Gastroesophageal sphincter (tissue), 4 donors: ENCODE data around the gene GADD45B. TPM values are rescaled to one million over a fixed set of nuclear protein-coding genes. Genes with fewer than 3 reads are reported as not detected.
A peak's percentile ranks its signal among the peaks of the same experiment; 100 is the strongest.

Experiments
- ATAC-seq: fragments of 150-250 bp; one replicate; pipeline ENCODE4 v1.9.1; 2016; ENCODE audit warnings: mild to moderate bottlenecking, moderate library complexity
- H3K27ac ChIP-seq, 4 donors: fragments of 200-600 bp; sonication (generic) in 3 of 4; 1 replicate in 3 of 4; 2 replicates in 1 of 4; pipeline ENCODE4 v1.5.1; 2016 to 2019
- H3K27me3 ChIP-seq: fragments of 200-600 bp; sonication (generic); one replicate; pipeline ENCODE4 v1.5.1; 2019
- H3K36me3 ChIP-seq, 2 donors: fragments of 200-600 bp; sonication (generic); one replicate each; pipeline ENCODE4 v1.5.1; 2019; ENCODE audit warnings: control low read depth in 1 of 2
- H3K4me1 ChIP-seq, 3 donors: fragments of 200-600 bp; sonication (generic); 1 replicate in 2 of 3; 2 replicates in 1 of 3; pipeline ENCODE4 v1.5.1; 2016 to 2019; ENCODE audit warnings: control low read depth in 2 of 3
- H3K4me3 ChIP-seq, 2 donors: fragments of 200-600 bp; sonication (generic); one replicate each; pipeline ENCODE4 v1.5.1; 2019; ENCODE audit warnings: mild to moderate bottlenecking in 1 of 2, moderate library complexity in 1 of 2
- H3K9me3 ChIP-seq, 3 donors: fragments of 200-600 bp; sonication (generic); one replicate each; pipeline ENCODE4 v1.5.1; 2017 to 2019; ENCODE audit warnings: control low read depth in 2 of 3
- EP300 ChIP-seq: sonication (generic); formaldehyde crosslinking; IDR thresholded peaks from one replicate; pipeline ENCODE4 v1.6.1; 2017; ENCODE audit warnings: antibody characterized with exemption, mild to moderate bottlenecking
- POLR2A ChIP-seq, 2 donors: fragments of 450-650 bp; IDR thresholded peaks; one replicate each; pipeline ENCODE4 v1.6.1; 2017; ENCODE audit warnings: antibody characterized with exemption in 2 of 2, mild to moderate bottlenecking in 2 of 2, moderate library complexity in 1 of 2
- POLR2AphosphoS5 ChIP-seq: sonication (generic); formaldehyde crosslinking; IDR thresholded peaks from one replicate; pipeline ENCODE4 v1.6.1; 2017; ENCODE audit warnings: antibody characterized with exemption
- WGBS, 2 donors: methylation state at CpG; one replicate each; pipeline ENCODE4 v1.1.5; 2018; ENCODE audit warnings: low coverage in 1 of 2; 5-methylcytosine and 5-hydroxymethylcytosine counted together
- total RNA-seq, 4 donors: library from RNA; depleted of rRNA; stranded (reverse); fragments of >200 nt; gene quantifications; one replicate each; pipeline ENCODE4 v1.1.0, GENCODE V29; 2016
- TF ChIP-seq, protein P1 (sequence below), 4 experiments: fragments of 200-600 bp in 2 of 4; fragments of 450-650 bp in 2 of 4; sonication (generic) in 1 of 4; IDR thresholded peaks; one replicate each; pipeline ENCODE4 v1.5.1; 2017 to 2019; ENCODE audit warnings: antibody characterized with exemption in 4 of 4, mild to moderate bottlenecking in 2 of 4, moderate library complexity in 2 of 4

GADD45B gene
- total RNA-seq, 4 donors from 2014 or later = 69.9 to 374 (median 88.7) TPM

DNA sequence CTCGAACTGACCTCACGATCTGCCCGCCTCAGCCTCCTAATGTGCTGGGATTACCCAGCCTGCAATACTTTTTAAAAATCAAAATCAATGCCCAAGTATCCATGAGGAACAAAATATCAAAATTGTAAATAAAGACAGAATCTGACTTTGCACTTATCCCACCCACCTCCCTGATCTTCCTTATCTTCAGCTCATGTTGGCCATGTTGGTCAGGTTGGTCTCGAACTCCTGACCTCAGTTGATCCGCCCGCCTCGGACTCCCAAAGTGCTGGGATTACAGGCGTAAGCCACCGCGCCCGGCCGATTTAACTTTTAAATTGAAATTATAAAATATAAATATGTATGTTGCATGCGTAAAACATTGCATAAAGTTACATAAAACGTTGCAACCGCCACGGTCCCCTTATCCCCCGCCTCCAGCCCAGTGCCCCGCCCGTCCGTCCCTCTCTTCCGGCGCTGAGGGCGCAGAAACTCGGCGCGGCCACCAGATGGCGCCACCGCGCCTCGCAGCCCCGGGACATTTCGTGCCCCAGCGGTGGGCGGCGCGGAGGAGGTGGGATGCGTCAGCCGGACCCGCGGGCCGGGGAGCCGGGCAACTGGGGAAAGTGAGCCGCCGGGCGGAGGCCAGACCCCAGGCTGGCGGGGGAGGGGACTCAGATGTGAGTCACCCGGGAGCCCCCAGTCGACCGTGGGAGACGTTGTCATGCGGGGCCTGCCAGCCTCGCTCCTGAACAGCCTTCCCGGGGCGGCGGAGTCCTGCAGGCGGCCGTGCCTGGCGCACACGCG, 1.5 kb upstream of the GADD45B start:
- 13 to 18% methylated on average over 8 to 24 of the region's 60 CpGs for WGBS, 2 donors
- peaks cover 0 to 39% (median 6%) of the 10 kb centered on the region in 3 donors for H3K4me1 ChIP-seq
- peaks cover 0 to 11% of the 10 kb centered on the region in 2 donors for H3K36me3 ChIP-seq
- no peaks in the 10 kb centered on the region for H3K27me3 ChIP-seq
- no peak for TF ChIP-seq POLR2A (IDR thresholded peaks at IDR 0.05)
- TF ChIP-seq, protein P1, sequence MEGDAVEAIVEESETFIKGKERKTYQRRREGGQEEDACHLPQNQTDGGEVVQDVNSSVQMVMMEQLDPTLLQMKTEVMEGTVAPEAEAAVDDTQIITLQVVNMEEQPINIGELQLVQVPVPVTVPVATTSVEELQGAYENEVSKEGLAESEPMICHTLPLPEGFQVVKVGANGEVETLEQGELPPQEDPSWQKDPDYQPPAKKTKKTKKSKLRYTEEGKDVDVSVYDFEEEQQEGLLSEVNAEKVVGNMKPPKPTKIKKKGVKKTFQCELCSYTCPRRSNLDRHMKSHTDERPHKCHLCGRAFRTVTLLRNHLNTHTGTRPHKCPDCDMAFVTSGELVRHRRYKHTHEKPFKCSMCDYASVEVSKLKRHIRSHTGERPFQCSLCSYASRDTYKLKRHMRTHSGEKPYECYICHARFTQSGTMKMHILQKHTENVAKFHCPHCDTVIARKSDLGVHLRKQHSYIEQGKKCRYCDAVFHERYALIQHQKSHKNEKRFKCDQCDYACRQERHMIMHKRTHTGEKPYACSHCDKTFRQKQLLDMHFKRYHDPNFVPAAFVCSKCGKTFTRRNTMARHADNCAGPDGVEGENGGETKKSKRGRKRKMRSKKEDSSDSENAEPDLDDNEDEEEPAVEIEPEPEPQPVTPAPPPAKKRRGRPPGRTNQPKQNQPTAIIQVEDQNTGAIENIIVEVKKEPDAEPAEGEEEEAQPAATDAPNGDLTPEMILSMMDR (IDR thresholded peaks at IDR 0.05) = peak in 3 of 4 experiments; percentile 99 to 100 (median 100)
- no peak for TF ChIP-seq EP300
- peak; percentile 76 for TF ChIP-seq POLR2AphosphoS5
- H3K27ac ChIP-seq = peak overlapping the region; percentile 58 to 94 (median 92)
- ATAC-seq = peak; percentile 41
- peak overlapping the region; percentile 83 to 92 for H3K4me3 ChIP-seq
- no peaks in the 10 kb centered on the region for H3K9me3 ChIP-seq

DNA sequence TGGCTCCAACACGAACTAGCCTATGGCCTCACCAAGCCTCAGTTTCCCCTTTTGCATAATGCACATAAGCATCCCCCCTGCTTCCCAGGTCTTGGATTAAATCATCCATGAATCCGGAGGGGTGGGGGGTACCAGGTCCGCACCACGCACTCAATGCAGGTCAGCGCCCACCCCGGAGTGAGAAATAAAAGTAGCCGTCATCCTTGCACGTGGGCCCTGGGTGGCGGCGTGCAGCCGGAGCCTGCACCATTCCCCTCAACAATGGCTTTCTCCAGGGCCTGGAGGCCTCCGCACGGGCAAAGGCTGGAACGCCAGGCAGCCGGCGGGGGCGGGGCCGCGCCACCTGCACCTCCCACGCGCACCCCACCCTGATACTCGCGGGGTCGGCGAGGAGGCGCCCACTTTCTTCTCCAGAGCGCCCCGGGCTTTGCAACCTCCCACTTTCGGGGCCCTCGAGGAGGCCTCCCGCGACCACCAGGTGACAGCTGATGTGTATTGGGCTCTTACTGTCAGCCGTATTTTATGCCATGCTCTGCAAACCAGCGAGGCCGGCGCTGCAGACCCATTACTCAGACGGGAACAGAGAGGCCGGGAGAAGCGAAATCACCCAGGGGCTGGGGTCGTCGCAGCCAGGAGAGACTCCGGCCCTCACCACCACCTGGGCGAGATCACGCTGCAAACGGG, 767 bp upstream of the GADD45B start:
- H3K4me1 ChIP-seq = peaks cover 0 to 42% (median 6%) of the 10 kb centered on the region in 3 donors
- no peaks in the 10 kb centered on the region for H3K9me3 ChIP-seq
- 0% methylated on average over 3 of the region's 45 CpGs; no CpG with 5 or more reads in 1 of the 2 donors for WGBS, 2 donors
- TF ChIP-seq, protein P1 (IDR thresholded peaks at IDR 0.05) = no peak
- no peak for TF ChIP-seq EP300
- peak overlapping the region; percentile 83 to 92 for H3K4me3 ChIP-seq
- H3K27ac ChIP-seq = peak overlapping the region; percentile 58 to 94 (median 92)
- no peaks in the 10 kb centered on the region for H3K27me3 ChIP-seq
- H3K36me3 ChIP-seq = peaks cover 0 to 11% of the 10 kb centered on the region in 2 donors
- peak; percentile 18 for ATAC-seq

DNA sequence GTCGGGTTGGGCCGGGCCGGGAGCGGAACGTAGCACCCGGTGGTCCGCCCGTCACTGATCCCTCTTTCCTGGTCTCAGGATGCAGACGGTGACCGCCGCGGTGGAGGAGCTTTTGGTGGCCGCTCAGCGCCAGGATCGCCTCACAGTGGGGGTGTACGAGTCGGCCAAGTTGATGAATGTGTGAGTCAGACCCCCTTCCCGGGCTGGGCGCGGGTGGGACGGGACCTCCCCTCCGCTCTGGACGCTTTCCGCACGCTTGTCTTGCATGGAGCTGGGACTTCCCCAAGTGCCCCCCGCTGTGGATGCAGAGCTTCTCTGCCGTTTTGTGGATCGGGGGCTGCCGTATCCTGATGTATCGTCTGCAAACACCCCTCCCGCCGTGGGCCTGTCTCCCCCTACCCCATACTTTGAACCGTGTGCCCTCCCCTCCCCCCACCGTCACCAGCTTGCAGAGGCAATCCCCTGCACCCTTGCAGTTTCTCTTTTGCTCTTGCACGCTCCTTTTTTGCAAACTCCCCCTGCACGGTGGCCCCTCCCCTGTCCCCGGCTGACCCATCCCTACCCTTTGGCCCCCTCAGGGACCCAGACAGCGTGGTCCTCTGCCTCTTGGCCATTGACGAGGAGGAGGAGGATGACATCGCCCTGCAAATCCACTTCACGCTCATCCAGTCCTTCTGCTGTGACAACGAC, 669 bp downstream of the GADD45B start:
- peak; percentile 0 for ATAC-seq
- H3K4me1 ChIP-seq = peaks cover 0 to 42% (median 6%) of the 10 kb centered on the region in 3 donors
- H3K4me3 ChIP-seq = peak overlapping the region; percentile 83 to 92
- no peaks in the 10 kb centered on the region for H3K27me3 ChIP-seq
- H3K27ac ChIP-seq = peak overlapping the region; percentile 86 to 94 (median 92)
- TF ChIP-seq, protein P1 (IDR thresholded peaks at IDR 0.05) = no peak
- TF ChIP-seq POLR2A (IDR thresholded peaks at IDR 0.05) (no peak), EP300 (no peak), POLR2AphosphoS5 (no peak)
- 0% methylated on average over 9 to 11 of the region's 42 CpGs for WGBS, 2 donors
- peaks cover 0 to 11% of the 10 kb centered on the region in 2 donors for H3K36me3 ChIP-seq
- H3K9me3 ChIP-seq = no peaks in the 10 kb centered on the region

DNA sequence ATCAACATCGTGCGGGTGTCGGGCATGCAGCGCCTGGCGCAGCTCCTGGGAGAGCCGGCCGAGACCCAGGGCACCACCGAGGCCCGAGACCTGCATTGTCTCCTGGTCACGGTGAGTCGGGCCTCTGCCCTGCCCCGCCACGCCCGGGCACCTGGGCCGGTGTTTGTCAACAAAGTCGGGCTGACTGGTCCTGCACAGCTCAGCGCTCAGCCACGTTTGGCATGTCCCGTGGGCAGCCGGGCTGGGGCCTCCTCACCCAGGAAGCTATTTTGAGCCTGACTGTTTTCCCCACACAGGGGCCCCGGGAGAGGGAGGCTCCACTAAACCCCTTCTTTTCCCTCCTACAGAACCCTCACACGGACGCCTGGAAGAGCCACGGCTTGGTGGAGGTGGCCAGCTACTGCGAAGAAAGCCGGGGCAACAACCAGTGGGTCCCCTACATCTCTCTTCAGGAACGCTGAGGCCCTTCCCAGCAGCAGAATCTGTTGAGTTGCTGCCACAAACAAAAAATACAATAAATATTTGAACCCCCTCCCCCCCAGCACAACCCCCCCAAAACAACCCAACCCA, 1.3 kb downstream of the GADD45B start:
- Histone ChIP-seq H3K27me3 (no peaks in the 10 kb centered on the region), H3K27ac (peak overlapping the region; percentile 86 to 94 (median 92)), H3K4me3 (peak overlapping the region; percentile 83 to 92), H3K4me1 (peaks cover 0 to 42% (median 6%) of the 10 kb centered on the region in 3 donors), H3K36me3 (peaks cover 0 to 11% of the 10 kb centered on the region in 2 donors), H3K9me3 (no peaks in the 10 kb centered on the region)
- WGBS, 2 donors = 48 to 83% methylated on average over 1 to 3 of the region's 27 CpGs
- no peak for ATAC-seq
- TF ChIP-seq POLR2AphosphoS5 = peak; percentile 81
- TF ChIP-seq EP300 = no peak
- TF ChIP-seq, protein P1 (IDR thresholded peaks at IDR 0.05) = no peak
- TF ChIP-seq POLR2A (IDR thresholded peaks at IDR 0.05) = peak in 1 of 2 donors; percentile 31
